OCI-M1 (cell line): Measurements from ENCODE around the gene IL24.

Source experiments
- DNase-seq: peaks from one replicate; lab custom pipeline; 2025; lab: John Stamatoyannopoulos, UW

The IL24 gene

DNA sequence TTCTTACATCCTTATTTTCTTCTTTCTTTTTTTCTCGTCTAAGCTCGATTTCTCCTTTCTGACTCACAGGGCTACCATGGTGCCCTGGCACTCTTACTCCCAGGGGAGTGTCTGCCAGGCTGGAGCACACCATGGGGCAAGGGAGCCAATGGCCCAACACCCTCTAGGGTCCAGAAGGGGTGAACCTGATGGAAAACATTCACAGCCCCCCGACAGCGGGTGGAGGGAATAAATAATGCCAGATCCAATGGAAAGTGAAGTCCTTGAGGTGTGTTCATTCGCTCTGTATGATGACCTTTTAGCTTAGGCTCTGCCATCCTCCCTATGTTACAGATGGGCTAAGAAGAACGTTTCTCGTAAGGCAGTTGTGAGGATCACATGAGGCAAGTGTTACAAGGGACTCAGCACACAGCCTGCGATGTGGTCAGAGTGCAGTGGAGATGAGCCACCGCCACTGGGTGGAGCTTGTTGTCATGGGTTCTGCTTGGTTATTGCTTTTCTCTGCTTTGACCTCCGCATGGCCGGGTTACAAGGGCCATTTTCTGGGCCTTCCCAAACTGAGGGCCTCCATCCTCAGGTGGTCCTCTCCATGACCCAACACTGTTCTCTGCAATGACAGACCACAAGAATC lies 28.0 kb downstream of the IL24 start:
- peak; percentile 75 for DNase-seq

- no peak for DNase-seq
Measured at GRCh38 chr1:206926286-206926685, 29.0 kb downstream of the IL24 start.

DNA sequence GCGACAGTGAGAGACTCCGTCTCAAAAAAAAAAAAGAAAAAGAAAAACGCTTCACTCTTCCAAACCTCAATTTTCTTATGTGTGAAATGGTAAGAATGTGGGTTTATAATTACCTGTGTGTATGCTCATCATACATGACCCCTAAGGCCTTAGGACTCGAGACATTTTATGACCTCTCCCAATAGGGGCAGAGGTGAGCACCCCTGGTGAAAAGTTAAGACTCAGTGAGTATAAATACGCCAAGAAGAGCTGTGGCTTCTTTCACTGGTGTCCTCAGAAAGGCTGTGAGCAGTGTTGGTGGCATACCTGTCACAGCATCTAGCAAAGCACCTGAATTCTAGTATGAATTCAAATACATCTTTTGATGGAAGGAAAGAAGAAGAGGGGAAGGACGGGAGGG lies 32.3 kb downstream of the IL24 start:
- DNase-seq: no peak

GRCh38 chr1:206930210-206930798 lies 33.1 kb downstream of the IL24 start:
- no peak for DNase-seq

GRCh38 chr1:206931709-206932108 lies 34.5 kb downstream of the IL24 start:
- no peak for DNase-seq

- no peak for DNase-seq
Measured at GRCh38 chr1:206932177-206932576, 34.9 kb downstream of the IL24 start.

GRCh38 chr1:206933333-206933945 lies 36.2 kb downstream of the IL24 start:
- DNase-seq: peak; percentile 62

DNA sequence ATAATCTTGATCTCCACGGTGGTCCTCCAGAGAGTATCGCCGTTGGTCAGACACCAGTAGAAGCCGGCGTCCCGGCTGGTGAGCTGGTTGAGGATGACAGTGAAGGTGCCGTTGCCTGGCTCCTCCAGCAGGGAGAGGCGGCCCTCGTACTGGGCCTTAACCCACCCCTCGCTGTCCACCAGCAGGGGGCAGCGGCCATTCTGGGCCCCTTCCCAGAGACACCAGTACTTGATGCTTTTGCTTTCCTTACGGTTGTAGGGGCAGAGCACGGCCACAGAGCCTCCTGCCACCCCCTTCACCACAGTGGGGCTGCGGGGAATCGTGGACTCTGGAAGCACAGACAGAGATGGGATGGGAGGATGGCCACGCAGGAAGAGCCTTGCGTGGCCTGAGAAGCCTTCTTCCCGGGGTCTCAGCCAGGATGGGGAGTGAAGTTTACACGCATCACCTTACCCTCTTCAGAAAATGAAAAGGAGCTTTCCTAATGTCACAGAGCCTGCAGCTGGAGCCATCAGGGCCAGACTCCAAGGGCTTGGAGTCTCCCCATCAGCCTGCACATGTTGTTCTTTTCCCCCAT lies 38.3 kb downstream of the IL24 start:
- DNase-seq: peak; percentile 86

- peak; percentile 62 for DNase-seq
Measured at GRCh38 chr1:206937425-206937824, 40.2 kb downstream of the IL24 start.

DNA sequence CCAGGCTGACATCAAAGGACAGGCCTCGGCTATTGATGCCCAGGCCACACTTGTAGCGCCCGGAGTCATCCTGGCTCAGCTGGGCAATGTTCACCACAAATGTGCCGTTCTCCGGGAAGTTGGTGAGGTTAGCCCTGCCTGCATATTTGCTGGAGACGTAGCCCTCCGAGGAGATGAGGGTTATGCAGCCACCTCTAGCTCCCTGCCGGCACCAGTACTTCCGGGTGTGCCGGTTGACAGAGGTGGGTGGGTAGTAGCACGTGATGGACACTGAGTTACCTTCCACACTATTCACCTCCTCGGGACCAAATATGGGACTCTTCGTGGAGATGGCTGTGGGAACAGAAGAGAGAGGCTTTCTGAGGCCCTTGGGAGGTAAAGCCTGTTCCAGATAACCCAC lies 41.9 kb downstream of the IL24 start:
- no peak for DNase-seq

DNA sequence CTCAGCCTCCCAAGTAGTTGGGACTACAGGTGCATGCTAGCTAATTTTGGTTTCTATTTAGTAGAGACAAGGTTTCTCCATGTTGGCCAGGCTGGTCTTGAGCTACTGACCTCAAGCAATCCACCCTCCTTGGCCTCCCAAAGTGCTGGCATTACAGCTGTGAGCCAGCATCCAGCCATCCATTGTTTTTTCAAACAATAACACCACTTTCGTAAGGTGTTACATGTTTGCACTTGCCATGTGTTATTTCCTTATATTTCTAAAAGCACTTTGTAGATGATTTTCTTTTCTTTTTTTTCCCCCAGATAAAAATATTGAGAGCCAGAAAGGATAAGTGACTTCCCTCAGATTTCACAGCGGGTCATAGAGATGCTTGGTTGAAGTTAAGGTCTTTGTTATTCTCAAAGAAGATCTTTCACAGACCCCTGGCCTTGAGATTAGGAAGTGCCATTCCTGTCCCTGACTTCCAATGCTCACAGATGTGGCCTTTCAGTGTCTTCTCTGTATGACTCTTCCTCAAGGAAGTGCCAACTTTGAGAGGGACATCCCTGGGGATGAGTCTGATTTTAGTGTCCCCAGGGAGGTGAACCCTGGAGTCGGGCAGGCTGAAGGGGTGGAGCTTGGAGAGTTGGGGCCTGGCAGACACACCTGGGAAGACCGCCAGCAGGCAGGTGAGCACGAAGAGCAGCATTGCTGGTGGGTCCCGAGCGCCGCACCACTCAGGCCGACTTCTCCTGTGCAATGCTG lies 42.8 kb downstream of the IL24 start:
- DNase-seq: no peak

- DNase-seq: no peak
Measured at GRCh38 chr1:206940588-206940936, 43.3 kb downstream of the IL24 start.

DNA sequence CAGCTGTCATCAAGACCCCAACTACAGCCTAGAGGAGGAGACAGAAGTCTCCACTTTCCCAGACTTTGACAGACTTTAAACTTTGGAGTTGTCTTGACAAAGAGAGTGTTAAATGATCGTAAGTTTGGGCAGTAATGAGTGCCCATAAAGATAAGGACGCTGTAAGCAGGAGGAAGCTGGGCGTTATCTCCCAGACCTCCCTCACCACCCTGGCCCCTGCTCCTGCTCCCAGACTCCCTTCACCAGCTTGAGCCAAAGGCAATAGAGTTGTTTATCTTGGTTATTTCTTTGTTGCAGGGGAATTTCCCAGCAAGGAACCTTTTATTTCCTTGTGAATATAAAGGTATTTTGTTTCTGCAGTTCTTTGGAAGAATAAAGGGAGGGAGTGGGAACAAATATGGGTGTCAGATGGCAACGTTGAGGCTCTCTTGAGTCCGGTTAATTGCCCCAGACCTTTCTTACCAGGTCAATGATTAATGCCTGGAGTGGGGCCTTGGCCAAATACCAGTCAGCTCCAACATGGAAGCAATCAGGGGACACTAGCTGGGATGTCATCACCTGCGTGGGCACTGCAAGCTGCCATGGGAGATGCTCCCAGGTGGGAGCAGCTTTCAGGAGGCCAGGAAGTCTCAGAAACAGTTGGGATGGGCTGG lies 44.6 kb downstream of the IL24 start:
- DNase-seq: peak; percentile 73

- DNase-seq: no peak
Measured at GRCh38 chr1:206944703-206945102, 47.5 kb downstream of the IL24 start.

- no peak for DNase-seq
Measured at GRCh38 chr1:206945779-206946178, 48.5 kb downstream of the IL24 start.

DNA sequence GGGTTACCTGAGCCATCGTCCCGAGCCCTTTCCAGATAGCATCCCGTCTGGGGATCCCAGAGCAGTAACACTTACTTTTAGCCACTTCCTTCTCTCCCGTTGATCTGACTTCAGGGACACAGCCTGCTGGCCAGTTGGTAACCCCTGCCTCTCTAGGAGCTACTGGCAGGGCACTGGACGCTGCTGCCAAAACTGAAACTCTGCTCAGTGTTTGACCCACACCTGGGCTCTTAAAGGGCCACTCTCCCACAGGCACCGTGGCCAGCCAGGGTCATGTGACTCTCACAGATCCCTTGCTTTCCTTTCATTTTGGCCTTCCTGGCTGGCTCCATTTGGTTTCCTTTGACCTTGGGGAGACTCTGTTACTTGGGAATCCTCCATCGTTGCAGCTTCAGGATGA lies 49.0 kb downstream of the IL24 start, which contains the start of gene PIGR:
Gene PIGR (minus strand): TSS at position 206 of the 400 bp plus-strand sequence. CDS start 5,935 bp downstream, outside the sequence.
- DNase-seq: no peak

DNA sequence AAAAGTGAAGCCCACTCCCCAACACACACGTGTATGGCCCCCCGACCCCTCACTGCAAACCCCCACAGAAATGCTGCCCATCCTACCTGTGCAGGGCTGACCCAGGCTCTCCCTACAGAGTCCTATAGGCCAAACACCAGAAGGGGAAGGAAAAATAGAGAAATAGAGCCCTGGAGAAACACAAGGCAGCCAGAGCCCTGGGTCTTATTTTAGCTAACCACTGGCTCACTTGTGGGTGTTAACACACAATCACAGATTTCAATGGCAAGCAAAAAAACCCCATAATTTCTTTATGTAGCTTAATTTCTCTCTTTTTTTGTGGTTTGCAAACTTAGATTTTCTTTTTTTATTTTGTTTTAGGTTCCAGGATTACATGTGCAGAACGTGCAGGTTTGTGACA lies 50.0 kb downstream of the IL24 start:
- no peak for DNase-seq

DNA sequence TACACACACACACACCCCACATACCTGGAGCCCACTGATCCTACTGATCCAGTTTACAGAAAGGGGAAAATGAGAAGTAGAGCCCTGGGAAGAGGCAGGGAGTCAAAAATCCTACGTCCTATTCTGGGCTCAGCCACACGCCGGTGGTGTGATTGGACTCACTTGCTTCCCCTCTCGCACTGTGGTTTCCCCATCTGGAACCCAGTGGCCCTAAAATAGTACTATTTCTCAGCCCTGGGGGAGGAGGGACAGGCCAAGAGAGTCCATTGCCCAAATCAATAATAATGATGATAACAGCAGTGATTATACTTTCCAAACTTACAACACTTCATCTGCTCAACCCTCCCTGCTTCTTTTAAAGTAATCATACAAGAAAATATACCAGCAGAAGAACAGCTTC lies 52.0 kb downstream of the IL24 start:
- DNase-seq: no peak

DNA sequence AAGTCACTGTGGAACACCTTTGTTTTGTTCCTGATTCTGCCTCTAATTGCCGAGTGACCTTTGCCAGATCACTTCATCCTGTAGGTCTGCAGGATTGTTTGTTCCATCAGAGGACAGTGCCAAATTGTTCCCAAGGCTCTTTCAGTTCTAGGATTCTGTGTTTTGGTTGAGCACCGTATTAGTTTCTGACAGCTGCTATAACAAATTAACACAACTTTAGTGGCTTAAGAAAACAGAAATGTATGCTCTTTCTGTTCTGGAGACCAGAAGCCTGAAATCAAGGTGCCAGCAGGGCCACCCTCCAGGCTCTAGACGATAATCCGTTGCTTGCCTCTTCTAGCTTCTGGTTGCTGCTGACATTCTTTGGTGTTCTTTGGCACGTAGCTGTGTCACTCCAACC lies 52.4 kb downstream of the IL24 start:
- DNase-seq: no peak

- DNase-seq: no peak
Measured at GRCh38 chr1:206951318-206952100, 54.3 kb downstream of the IL24 start.

- DNase-seq: no peak
Measured at GRCh38 chr1:206952171-206952570, 54.9 kb downstream of the IL24 start.
